ENCODE measurements around the gene NKX1-2. TPM values are rescaled to one million over a fixed set of nuclear protein-coding genes. Genes with fewer than 3 reads are reported as not detected.

The NKX1-2 gene
- total RNA-seq, 2 experiments from 2014 or later: not detected

DNA sequence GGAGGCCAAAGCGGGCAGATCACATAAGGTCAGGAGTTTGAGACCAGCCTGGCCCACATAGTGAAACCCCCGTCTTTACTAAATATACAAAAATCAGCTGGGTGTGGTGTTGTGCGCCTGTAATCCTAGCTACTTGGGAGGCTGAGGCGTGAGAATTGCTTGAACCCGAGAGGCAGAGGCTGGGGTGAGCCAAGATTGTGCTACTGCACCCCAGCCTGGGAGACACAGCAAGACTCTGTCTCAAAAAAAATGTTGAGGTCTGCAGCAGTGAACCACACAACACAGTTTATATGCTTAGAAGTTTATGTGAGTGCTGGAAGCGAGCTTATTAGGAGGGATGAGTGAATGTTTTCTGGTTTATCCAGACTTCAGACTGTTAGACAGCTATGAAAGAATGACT is 22.2 kb upstream of the NKX1-2 start:
- DNase-seq: peak; percentile 35
- ChIA-PET CTCF (interaction anchor here (3.1 kb wide), 1 partner anchor 10 kb away, joined by 10 read pairs; the partner anchor contains the start of gene LHPP), POLR2A (interaction anchor here (0.9 kb wide), 1 partner anchor 11 kb away, joined by 3 read pairs; the partner anchor contains the start of gene LHPP)
- peaks cover 13% of the 10 kb centered on the region for H3K4me1 Mint-ChIP-seq (ENCODE audit: low read depth)
- H3K9me3 Mint-ChIP-seq: no peaks in the 10 kb centered on the region
- no peak overlapping the region for H3K4me3 Mint-ChIP-seq
- TF ChIP-seq, protein P1, sequence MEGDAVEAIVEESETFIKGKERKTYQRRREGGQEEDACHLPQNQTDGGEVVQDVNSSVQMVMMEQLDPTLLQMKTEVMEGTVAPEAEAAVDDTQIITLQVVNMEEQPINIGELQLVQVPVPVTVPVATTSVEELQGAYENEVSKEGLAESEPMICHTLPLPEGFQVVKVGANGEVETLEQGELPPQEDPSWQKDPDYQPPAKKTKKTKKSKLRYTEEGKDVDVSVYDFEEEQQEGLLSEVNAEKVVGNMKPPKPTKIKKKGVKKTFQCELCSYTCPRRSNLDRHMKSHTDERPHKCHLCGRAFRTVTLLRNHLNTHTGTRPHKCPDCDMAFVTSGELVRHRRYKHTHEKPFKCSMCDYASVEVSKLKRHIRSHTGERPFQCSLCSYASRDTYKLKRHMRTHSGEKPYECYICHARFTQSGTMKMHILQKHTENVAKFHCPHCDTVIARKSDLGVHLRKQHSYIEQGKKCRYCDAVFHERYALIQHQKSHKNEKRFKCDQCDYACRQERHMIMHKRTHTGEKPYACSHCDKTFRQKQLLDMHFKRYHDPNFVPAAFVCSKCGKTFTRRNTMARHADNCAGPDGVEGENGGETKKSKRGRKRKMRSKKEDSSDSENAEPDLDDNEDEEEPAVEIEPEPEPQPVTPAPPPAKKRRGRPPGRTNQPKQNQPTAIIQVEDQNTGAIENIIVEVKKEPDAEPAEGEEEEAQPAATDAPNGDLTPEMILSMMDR (IDR thresholded peaks at IDR 0.05): no peak
- H3K27ac Mint-ChIP-seq: no peak overlapping the region
- ATAC-seq: peak; percentile 35
- intact Hi-C loops (cut with micrococcal nuclease): no loop called here
- no peaks in the 10 kb centered on the region for H3K36me3 Mint-ChIP-seq (ENCODE audit: low read depth)
- H3K27me3 Mint-ChIP-seq: no peaks in the 10 kb centered on the region

DNA sequence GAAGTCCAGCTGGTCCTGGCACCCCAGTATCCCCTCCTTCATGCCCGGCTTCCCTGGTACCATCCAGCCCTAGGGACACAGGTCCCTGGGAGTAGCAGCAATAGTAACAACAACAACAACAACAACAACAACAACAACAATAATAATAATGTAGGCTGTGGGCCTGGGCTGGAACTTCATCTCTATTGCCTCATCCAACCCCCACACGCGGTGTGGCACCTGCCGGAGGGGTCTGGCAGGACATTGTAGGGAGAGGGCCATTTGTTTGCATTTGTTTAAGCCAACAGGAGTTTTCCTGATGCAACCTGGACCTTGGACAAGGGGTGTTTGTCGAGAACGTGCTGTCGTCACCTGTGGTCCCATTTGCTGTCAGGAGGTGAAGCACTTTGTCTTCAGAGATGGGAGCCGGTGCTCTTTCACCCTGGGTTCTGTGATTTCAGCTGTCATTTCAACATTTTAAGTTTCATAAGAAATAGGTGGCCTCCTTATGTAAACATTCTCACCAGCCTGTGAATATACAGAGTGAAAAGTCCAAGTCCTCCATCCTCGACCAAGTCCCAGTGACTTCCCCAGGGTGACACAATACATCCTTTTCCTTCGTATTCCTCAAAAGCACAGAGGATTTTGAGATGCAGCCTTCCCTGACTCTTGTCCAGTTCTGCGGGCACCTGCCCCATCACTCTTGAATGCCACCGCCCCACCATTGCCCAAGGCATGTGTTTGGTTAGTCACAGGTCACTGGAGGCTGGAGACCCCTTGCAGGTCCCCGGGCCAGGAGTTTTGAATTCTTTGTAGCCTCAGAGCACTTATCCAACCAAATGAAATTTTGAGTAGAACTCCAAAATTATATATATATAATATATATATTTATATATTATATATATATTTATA is 21.0 kb upstream of the NKX1-2 start:
- DNase-seq (no peak), ATAC-seq (peak; percentile 45)
- H3K4me1 Mint-ChIP-seq (ENCODE audit: low read depth): peaks cover 17% of the 10 kb centered on the region
- POLR2A ChIA-PET: no interaction called here
- H3K27me3 Mint-ChIP-seq: no peaks in the 10 kb centered on the region
- H3K36me3 Mint-ChIP-seq (ENCODE audit: low read depth): no peaks in the 10 kb centered on the region
- H3K9me3 Mint-ChIP-seq: no peaks in the 10 kb centered on the region
- H3K27ac Mint-ChIP-seq: no peak overlapping the region
- intact Hi-C loops (cut with micrococcal nuclease): no loop called here
- CTCF ChIA-PET: interaction anchor here (3.1 kb wide), 1 partner anchor 9 kb away, joined by 10 read pairs; the partner anchor contains the start of gene LHPP
- TF ChIP-seq, protein P1 (IDR thresholded peaks at IDR 0.05): no peak
- H3K4me3 Mint-ChIP-seq: no peak overlapping the region

DNA sequence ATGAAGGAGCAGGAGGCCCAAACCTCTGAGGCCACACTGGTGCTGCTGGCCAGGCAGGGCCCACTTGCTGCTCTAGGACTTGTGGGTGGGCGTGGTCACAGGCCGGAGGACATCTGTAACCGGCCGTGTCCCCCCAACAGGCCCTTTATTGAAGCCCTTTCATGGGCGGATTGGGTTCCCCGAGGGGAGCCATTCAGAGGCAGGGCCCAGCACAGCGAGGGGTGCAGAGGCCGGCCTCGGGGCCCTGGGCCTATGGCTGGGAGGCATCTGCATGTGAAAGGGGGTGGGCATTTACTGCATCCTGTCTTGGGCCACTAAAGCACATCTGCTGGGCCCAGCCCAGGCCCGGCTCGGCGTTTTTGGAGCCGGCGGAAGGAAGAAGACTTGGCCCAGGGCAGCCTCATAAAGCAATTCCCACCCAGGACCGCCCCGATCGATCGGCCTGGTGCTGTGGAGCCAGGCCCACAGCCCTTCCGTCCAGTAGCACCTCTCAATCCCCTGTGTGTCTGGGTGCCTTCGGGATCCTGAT is 20.2 kb upstream of the NKX1-2 start:
- no peak overlapping the region for H3K4me3 Mint-ChIP-seq
- TF ChIP-seq, protein P1 (IDR thresholded peaks at IDR 0.05): no peak
- no peaks in the 10 kb centered on the region for H3K27me3 Mint-ChIP-seq
- no peaks in the 10 kb centered on the region for H3K9me3 Mint-ChIP-seq
- POLR2A ChIA-PET: no interaction called here
- no peak for DNase-seq
- H3K36me3 Mint-ChIP-seq (ENCODE audit: low read depth): no peaks in the 10 kb centered on the region
- CTCF ChIA-PET: no interaction called here
- H3K4me1 Mint-ChIP-seq (ENCODE audit: low read depth): peaks cover 25% of the 10 kb centered on the region
- intact Hi-C loops (cut with micrococcal nuclease): no loop called here
- no peak for ATAC-seq
- H3K27ac Mint-ChIP-seq: no peak overlapping the region

DNA sequence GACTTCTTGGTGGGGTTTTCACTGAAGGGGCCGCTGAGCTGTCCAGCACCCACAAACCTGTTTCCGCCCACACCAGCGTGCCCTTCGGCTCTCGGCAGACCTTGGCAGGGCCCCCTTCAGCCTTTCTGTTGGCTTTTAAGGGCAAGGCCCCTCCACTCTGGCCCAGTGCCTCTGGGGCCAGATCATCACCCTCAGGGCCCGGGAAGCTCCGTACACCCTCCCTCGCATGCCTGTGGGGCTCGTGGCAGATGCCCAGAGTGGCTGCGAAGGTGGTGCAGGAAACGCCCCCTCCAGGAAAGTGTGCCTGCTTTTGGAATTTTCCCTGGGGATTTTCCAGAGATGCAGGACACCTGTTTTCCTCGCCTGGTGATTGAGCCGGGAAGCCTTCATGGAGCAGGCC is 18.8 kb upstream of the NKX1-2 start:
- H3K27ac Mint-ChIP-seq: no peak overlapping the region
- CTCF ChIA-PET: no interaction called here
- ATAC-seq (no peak), DNase-seq (no peak)
- H3K4me3 Mint-ChIP-seq: no peak overlapping the region
- no peaks in the 10 kb centered on the region for H3K9me3 Mint-ChIP-seq
- POLR2A ChIA-PET: no interaction called here
- H3K4me1 Mint-ChIP-seq (ENCODE audit: low read depth): peaks cover 27% of the 10 kb centered on the region
- H3K36me3 Mint-ChIP-seq (ENCODE audit: low read depth): no peaks in the 10 kb centered on the region
- H3K27me3 Mint-ChIP-seq: no peaks in the 10 kb centered on the region
- intact Hi-C loops (cut with micrococcal nuclease): no loop called here
- TF ChIP-seq, protein P1 (IDR thresholded peaks at IDR 0.05): no peak

DNA sequence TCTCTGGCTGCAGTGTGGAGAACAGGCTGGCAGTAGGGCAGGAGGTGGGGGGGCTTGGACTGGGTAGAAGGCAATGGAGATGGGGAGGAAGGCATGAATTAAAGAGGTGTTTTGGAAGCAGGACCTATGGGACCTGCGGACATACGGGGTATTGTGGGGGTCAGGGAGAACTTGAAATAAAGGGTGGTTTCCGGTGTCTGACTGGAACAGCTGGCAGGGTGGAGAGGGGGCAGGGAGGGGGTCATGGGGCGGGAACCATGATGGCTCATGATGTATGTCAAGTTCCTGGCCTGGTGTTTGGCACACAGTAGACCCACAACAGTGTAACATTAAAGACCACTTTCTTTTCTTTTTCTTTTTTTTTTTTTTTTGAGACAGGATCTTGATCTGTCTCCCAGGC is 17.3 kb upstream of the NKX1-2 start:
- POLR2A ChIA-PET: no interaction called here
- DNase-seq (no peak), ATAC-seq (no peak)
- Mint-ChIP-seq H3K36me3 (ENCODE audit: low read depth) (no peaks in the 10 kb centered on the region), H3K4me3 (no peak overlapping the region), H3K9me3 (no peaks in the 10 kb centered on the region), H3K27me3 (no peaks in the 10 kb centered on the region), H3K4me1 (ENCODE audit: low read depth) (peaks cover 23% of the 10 kb centered on the region), H3K27ac (no peak overlapping the region)
- CTCF ChIA-PET: no interaction called here
- TF ChIP-seq, protein P1 (IDR thresholded peaks at IDR 0.05): no peak
- intact Hi-C loops (cut with micrococcal nuclease): no loop called here
